Chondrocyte (in vitro differentiated cells): ENCODE data around the gene PPP1R3G. TPM values are rescaled to one million over a fixed set of nuclear protein-coding genes. Genes with fewer than 3 reads are reported as not detected.

Source experiments
- DNase-seq: peaks from one replicate; pipeline ENCODE4 v3.0.0; 2021; ENCODE audit warnings: mixed read lengths, low spot score
- H3K27ac Mint-ChIP-seq: one replicate; pipeline ENCODE4 v1.8.0; 2021; ENCODE audit warnings: mild to moderate bottlenecking, moderate library complexity, mixed read lengths; ENCODE audit not compliant: unreplicated experiment
- H3K27me3 Mint-ChIP-seq: 2 replicates; pipeline ENCODE4 v1.8.0; 2021; ENCODE audit warnings: low read depth, mixed read lengths
- H3K36me3 Mint-ChIP-seq: 2 replicates; pipeline ENCODE4 v1.8.0; 2021; ENCODE audit warnings: low read depth, mixed read lengths
- H3K4me1 Mint-ChIP-seq: 2 replicates; pipeline ENCODE4 v1.8.0; 2021; ENCODE audit warnings: low read depth, mild to moderate bottlenecking, mixed read lengths
- H3K4me3 Mint-ChIP-seq: one replicate; pipeline ENCODE4 v1.8.0; 2021; ENCODE audit warnings: mild to moderate bottlenecking, moderate library complexity, mixed read lengths; ENCODE audit not compliant: unreplicated experiment
- H3K9me3 Mint-ChIP-seq: 2 replicates; pipeline ENCODE4 v1.8.0; 2021; ENCODE audit warnings: low read depth, mixed read lengths
- total RNA-seq: library from RNA; stranded (reverse); gene quantifications from 3 replicates; pipeline ENCODE4 v1.2.1, GENCODE V29; 2021
- TF ChIP-seq, protein P1 (sequence below): fragments of 200-600 bp; sonication (generic); IDR thresholded peaks from 2 replicates; pipeline ENCODE4 v1.5.0; 2021; ENCODE audit warnings: antibody characterized with exemption, mild to moderate bottlenecking, moderate library complexity

PPP1R3G gene
- total RNA-seq, 1 donor from 2014 or later, result 2.6 TPM

DNA sequence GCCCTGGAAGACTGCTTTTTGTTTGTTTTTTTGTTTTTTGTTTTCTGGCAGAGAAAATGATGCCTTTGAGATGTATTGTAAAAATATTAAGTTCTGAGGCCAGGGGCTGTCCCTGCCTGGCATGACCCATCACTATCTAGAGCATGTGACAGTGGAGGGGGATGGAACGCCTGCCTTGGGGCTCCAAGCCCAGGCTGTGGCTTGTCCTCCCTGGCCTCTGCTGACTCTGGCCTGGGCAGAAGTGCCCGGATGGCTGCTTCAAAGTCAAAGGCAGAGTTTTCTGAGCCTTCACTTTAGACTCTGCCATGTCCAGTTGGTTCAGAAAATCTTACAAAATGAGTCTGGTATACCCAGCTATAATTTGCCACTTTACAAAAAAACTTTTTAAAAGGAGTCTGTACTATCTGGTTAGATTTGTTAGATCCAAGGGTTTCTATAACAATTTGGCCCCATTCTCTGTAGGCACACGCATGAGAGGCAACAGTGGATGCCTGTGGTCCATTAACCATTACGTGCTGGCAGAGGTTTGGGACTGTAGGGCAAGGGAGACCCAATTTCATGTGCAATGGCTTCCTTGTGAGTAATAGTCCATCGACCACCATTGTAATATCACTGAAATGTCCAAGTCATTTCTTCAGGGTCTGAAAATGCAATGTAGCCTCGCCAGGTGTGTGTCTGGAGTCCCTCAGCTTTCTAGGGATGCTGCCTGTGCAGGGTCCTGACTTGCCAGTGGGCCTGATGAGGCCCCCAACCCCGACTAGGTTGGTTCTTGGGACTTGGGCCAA is 8.3 kb downstream of the PPP1R3G start:
- H3K27me3 Mint-ChIP-seq, result no peaks in the 10 kb centered on the region
- TF ChIP-seq, protein P1, sequence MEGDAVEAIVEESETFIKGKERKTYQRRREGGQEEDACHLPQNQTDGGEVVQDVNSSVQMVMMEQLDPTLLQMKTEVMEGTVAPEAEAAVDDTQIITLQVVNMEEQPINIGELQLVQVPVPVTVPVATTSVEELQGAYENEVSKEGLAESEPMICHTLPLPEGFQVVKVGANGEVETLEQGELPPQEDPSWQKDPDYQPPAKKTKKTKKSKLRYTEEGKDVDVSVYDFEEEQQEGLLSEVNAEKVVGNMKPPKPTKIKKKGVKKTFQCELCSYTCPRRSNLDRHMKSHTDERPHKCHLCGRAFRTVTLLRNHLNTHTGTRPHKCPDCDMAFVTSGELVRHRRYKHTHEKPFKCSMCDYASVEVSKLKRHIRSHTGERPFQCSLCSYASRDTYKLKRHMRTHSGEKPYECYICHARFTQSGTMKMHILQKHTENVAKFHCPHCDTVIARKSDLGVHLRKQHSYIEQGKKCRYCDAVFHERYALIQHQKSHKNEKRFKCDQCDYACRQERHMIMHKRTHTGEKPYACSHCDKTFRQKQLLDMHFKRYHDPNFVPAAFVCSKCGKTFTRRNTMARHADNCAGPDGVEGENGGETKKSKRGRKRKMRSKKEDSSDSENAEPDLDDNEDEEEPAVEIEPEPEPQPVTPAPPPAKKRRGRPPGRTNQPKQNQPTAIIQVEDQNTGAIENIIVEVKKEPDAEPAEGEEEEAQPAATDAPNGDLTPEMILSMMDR, result no peak
- no peaks in the 10 kb centered on the region for H3K9me3 Mint-ChIP-seq
- peaks cover 19% of the 10 kb centered on the region for H3K4me1 Mint-ChIP-seq
- H3K27ac Mint-ChIP-seq, result no peak overlapping the region
- DNase-seq, result no peak
- H3K36me3 Mint-ChIP-seq, result peaks cover 2% of the 10 kb centered on the region
- H3K4me3 Mint-ChIP-seq, result no peak overlapping the region

DNA sequence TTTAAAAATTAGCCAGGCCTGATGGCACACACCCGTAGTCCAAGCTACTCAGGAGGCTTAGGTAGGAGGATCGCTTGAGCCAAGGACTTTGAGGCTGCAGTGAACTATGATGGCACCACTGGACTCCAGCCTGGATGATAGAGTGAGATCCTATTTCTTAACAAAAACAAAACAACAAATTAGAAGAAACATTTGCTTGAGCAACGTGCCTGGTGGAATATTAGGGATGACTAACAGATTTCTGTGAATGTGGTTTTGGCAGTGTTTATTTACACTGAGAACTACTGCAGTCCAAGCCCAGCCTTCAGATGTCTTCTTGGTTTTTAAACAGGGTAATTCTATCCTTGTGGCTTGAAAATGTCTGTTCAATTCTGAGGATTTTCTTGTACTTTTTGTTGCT is 9.2 kb downstream of the PPP1R3G start:
- Mint-ChIP-seq H3K27ac (peak overlapping the region; percentile 75), H3K4me3 (no peak overlapping the region), H3K36me3 (peaks cover 2% of the 10 kb centered on the region), H3K4me1 (peaks cover 19% of the 10 kb centered on the region), H3K27me3 (no peaks in the 10 kb centered on the region), H3K9me3 (no peaks in the 10 kb centered on the region)
- DNase-seq, result no peak
- TF ChIP-seq, protein P1, result no peak

DNA sequence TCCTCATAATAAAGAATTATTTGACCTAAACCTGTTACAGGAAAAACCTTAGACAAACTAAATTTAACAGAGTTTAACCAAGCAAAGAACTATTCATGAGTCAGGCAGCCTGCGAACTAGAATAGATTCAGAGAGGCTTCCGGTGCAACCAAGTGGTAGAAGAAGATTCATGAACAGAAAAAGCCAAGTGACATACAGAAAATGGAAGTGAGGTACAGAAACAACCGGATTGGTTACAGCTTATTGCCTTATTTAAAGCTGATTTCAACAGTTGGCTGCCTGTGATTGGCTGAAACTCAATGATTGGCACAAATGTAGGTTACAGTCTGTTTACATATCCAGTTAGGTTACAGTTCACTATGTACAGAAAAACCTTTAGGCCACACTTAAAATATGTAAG is 10.1 kb downstream of the PPP1R3G start:
- Mint-ChIP-seq H3K27me3 (no peaks in the 10 kb centered on the region), H3K4me1 (peaks cover 19% of the 10 kb centered on the region), H3K36me3 (peaks cover 2% of the 10 kb centered on the region), H3K27ac (peak overlapping the region; percentile 41), H3K4me3 (no peak overlapping the region), H3K9me3 (no peaks in the 10 kb centered on the region)
- no peak for DNase-seq
- TF ChIP-seq, protein P1, result no peak

DNA sequence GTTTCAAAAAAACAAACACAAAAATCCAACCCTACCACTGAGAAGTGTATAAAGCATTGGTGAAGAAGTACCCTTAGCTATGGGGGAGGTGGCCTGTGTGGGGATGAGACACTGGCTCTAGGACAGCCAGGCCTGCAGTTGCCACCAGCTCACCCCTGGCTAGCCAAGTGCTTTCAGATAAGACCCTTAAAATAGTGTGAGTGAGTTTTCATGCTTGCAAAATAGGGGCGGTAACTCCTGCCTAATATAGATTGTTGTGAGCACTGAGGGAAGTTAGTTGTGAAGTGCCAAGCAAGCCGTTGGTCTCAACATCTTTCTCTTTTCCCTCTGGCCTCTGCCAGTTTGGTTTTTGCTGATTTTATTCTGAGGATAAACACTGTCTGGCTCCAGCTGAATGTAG is 11.3 kb downstream of the PPP1R3G start:
- Mint-ChIP-seq H3K27ac (no peak overlapping the region), H3K27me3 (no peaks in the 10 kb centered on the region), H3K9me3 (no peaks in the 10 kb centered on the region), H3K36me3 (no peaks in the 10 kb centered on the region), H3K4me3 (no peak overlapping the region), H3K4me1 (peaks cover 19% of the 10 kb centered on the region)
- no peak for DNase-seq
- TF ChIP-seq, protein P1, result no peak

DNA sequence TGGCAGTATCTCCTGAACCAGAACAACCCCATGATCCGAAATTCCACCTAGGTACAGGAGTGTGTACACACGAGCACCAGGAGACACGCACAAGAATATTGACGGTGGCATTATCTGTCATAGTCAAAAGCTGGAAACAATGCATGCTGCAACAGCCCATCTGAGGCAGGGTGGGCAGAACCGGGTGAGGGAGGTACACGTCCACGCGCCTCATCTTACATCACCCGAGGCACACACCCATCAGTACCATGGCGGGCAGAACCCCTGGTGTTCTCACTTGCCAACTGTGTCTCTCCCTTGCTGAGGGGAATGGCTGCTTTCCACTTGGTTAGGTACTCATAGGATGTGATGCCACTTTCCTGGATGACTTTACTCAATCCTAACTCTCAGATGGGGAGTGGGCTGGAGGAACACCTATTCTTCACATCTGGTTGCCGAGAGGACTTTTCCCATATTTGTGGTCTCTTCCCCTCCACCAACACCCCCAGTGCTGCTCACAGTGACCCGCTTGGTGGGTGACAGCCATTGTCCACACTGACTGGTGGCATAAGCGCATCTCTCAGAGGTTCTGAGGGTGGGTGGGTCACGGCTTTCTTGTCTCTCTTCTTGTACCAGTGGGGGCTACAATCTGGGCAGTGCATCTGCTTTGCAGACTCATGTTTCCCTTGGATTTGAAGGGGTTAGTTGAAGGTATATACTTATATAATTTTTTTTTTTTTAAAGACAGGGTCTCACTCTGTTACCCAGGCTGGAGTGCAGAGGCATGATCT is 13.5 kb downstream of the PPP1R3G start:
- TF ChIP-seq, protein P1, result no peak
- Mint-ChIP-seq H3K4me3 (no peak overlapping the region), H3K4me1 (peaks cover 19% of the 10 kb centered on the region), H3K36me3 (no peaks in the 10 kb centered on the region), H3K27ac (no peak overlapping the region), H3K27me3 (no peaks in the 10 kb centered on the region), H3K9me3 (no peaks in the 10 kb centered on the region)
- DNase-seq, result no peak
